ENCODE data around the gene SH3RF2. TPM values are rescaled to one million over a fixed set of nuclear protein-coding genes. Genes with fewer than 3 reads are reported as not detected.
"Not testable (repeated sequence)": the region's sequence is repeated elsewhere in the genome, so short reads cannot be mapped to it uniquely, and the experiment has no call there.

Gene SH3RF2
- total RNA-seq, 1 donor from 2014 or later: 11.5 TPM

DNA sequence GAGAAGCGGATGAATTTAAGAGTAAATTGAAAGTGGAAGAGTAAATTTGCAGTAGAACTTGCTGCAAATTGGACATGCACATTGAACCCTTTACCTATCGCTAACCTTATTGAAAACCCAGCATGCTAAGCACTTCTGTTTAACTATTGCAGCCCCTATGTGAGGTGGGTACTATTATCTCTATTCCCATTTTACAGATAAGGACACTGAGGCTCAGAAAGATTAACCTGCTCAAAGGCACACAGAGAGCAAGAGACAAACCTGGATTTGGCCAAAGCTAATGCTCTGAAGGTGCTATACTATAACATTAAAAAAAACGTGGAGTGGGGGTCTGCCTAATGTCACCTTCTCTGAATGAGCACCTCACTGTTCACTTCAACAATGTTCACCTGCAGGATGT is 21.0 kb downstream of the SH3RF2 start:
- TF ChIP-seq, protein P1, sequence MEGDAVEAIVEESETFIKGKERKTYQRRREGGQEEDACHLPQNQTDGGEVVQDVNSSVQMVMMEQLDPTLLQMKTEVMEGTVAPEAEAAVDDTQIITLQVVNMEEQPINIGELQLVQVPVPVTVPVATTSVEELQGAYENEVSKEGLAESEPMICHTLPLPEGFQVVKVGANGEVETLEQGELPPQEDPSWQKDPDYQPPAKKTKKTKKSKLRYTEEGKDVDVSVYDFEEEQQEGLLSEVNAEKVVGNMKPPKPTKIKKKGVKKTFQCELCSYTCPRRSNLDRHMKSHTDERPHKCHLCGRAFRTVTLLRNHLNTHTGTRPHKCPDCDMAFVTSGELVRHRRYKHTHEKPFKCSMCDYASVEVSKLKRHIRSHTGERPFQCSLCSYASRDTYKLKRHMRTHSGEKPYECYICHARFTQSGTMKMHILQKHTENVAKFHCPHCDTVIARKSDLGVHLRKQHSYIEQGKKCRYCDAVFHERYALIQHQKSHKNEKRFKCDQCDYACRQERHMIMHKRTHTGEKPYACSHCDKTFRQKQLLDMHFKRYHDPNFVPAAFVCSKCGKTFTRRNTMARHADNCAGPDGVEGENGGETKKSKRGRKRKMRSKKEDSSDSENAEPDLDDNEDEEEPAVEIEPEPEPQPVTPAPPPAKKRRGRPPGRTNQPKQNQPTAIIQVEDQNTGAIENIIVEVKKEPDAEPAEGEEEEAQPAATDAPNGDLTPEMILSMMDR (IDR thresholded peaks at IDR 0.05): no peak
- ATAC-seq (no peak), DNase-seq (no peak)
- no peaks in the 10 kb centered on the region for H3K4me1 ChIP-seq
- H3K36me3 ChIP-seq: no peaks in the 10 kb centered on the region
- intact Hi-C loops (cut with DNase I): no loop called here
- no peak overlapping the region for H3K27ac ChIP-seq
- H3K27me3 ChIP-seq (ENCODE audit: low read depth): no peaks in the 10 kb centered on the region
- no peak overlapping the region for H3K4me3 ChIP-seq
- no peaks in the 10 kb centered on the region for H3K9me3 ChIP-seq

DNA sequence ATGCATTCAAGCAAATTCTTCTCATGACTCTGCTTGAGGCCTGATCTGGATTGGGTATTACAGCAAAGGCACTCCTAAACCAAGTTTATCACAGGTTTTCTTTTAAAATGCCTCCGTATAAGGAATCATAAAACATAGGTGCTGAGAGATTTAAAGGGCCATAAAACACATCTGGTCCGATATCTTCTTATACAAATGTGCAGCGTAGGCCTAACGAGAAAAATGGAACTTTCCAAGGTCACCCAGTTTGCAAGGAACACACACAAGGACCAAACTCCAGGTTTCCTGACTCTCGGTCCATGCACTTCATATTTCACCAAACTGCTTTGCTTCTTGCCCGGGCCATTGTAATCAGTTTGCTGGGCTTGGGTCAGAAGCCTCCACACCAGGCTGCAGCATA is 22.1 kb downstream of the SH3RF2 start:
- no peaks in the 10 kb centered on the region for H3K9me3 ChIP-seq
- no peak overlapping the region for H3K27ac ChIP-seq
- no peaks in the 10 kb centered on the region for H3K4me1 ChIP-seq
- DNase-seq (no peak), ATAC-seq (no peak)
- no peak overlapping the region for H3K4me3 ChIP-seq
- intact Hi-C loops (cut with DNase I): no loop called here
- no peaks in the 10 kb centered on the region for H3K36me3 ChIP-seq
- TF ChIP-seq, protein P1 (IDR thresholded peaks at IDR 0.05): no peak
- H3K27me3 ChIP-seq (ENCODE audit: low read depth): no peaks in the 10 kb centered on the region

DNA sequence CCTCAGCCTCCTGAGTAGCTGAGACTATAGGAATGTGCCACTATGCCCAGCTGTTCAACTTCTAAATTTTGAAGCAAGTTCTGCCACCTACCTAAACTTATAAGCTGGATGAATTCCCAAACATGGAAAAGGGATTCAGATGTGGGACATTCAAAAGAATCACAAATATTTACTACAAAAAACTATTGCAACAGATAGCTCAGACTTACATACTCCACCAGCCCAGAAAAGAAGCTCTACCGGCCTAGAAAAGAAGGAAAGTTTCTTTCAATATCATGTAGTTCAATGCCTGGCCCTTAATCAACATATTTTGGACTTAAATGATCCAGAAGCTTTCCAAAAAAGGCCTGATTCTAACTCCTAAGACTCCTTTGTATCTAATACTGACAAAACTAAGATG is 23.8 kb downstream of the SH3RF2 start:
- Histone ChIP-seq H3K4me3 (no peak overlapping the region), H3K36me3 (no peaks in the 10 kb centered on the region), H3K4me1 (no peaks in the 10 kb centered on the region), H3K27ac (no peak overlapping the region), H3K9me3 (no peaks in the 10 kb centered on the region), H3K27me3 (ENCODE audit: low read depth) (no peaks in the 10 kb centered on the region)
- intact Hi-C loops (cut with DNase I): no loop called here
- no peak for DNase-seq
- no peak for ATAC-seq
- TF ChIP-seq, protein P1 (IDR thresholded peaks at IDR 0.05): no peak

DNA sequence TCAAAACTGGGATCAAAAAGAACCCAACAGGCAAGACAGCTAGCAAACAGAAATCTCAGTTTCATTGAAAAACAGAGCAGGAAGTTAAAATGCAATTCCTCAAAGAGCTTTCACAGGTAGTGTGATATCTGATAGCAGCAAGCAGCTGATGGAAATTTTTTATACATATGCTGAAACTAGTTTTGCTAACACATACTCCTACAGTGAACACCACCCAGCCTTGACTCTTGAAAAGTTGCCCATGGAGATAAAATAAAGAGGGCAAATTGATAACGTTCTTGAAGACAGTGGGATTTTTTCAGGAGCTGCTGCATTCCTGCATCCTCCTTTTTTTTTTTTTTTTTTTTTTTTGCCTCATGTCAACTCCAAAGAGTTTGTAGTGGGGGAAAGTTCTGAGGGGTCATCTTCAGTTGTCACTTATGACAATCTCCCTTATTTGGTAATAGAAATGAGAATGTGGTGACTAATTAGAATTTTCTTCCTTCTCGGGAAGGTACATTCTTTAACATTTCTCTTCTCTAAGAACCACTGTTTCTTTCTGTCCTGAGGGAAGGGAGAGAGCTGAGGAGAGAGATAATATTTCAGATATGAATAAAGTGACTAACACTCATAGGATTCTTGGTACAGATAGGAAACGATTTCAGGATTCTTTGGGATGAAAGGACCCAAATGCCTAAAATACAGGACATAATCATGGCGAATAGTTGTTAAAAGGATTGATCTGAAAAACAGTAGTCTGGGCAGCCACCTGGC is 24.6 kb downstream of the SH3RF2 start:
- ATAC-seq (no peak), DNase-seq (no peak)
- Histone ChIP-seq H3K27me3 (ENCODE audit: low read depth) (no peaks in the 10 kb centered on the region), H3K36me3 (no peaks in the 10 kb centered on the region), H3K4me3 (no peak overlapping the region), H3K27ac (no peak overlapping the region), H3K9me3 (no peaks in the 10 kb centered on the region), H3K4me1 (no peaks in the 10 kb centered on the region)
- TF ChIP-seq, protein P1 (IDR thresholded peaks at IDR 0.05): no peak
- intact Hi-C loops (cut with DNase I): no loop called here

DNA sequence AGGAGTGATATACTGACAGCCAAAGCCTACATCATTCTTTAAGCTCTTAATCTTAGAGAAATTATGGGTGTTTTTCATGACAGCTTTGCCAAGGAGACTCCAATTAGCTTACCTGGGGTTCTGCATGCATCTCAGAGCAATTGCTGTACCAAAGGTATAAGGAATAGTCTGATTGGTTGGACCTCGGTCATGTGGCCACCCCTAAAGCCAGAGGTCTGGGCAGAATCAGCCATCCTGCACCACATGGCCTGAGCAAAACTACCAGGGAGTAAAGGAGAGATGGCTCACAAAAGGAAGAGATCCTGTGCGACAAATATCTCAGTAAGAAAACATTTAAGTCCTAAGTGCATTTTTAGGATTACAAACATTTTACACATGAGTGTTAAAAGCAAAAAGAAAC is 25.6 kb downstream of the SH3RF2 start:
- H3K27me3 ChIP-seq (ENCODE audit: low read depth): no peaks in the 10 kb centered on the region
- TF ChIP-seq, protein P1 (IDR thresholded peaks at IDR 0.05): no peak
- intact Hi-C loops (cut with DNase I): no loop called here
- no peaks in the 10 kb centered on the region for H3K4me1 ChIP-seq
- H3K36me3 ChIP-seq: no peaks in the 10 kb centered on the region
- H3K4me3 ChIP-seq: no peak overlapping the region
- DNase-seq (no peak), ATAC-seq (no peak)
- H3K9me3 ChIP-seq: no peaks in the 10 kb centered on the region
- no peak overlapping the region for H3K27ac ChIP-seq

DNA sequence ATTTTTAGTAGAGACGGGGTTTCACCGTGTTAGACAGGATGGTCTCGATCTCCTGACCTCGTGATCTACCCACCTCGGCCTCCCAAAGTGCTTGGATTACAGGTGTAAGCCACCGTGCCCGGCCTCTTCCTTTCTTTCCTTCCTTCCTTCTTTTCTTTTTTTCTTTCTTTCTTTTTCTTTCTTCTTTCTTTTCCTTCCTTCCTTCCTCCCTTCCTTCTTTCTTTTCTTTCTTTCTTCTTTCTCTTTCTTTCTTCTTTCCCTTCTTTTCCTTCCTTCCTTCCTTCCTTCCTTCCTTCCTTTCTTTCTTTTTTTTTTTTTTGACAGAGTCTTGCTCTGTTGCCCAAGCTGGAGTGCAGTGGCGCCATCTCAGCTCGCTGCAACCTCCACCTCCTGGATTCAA is 27.6 kb downstream of the SH3RF2 start:
- ATAC-seq; DNase-seq; H3K36me3 ChIP-seq; H3K27me3 ChIP-seq (ENCODE audit: low read depth); H3K4me1 ChIP-seq; H3K27ac ChIP-seq; H3K9me3 ChIP-seq; H3K4me3 ChIP-seq; intact Hi-C loops (cut with DNase I): not testable (repeated sequence)

Measured in lower lobe of right lung (tissue), 2 donors.